ENCODE measurements around the gene SPI1.

Gene SPI1

GRCh38 chr11:47387944-47388696 is 9.8 kb upstream of the SPI1 start:
- Histone ChIP-seq H2AFZ (ENCODE audit: low read depth, low read length, severe bottlenecking) (no peak overlapping the region), H3F3A (ENCODE audit: insufficient read depth) (no peaks in the 10 kb centered on the region), H3K9me2 (replicated peaks; ENCODE audit: insufficient read depth, low read length) (no peaks in the 10 kb centered on the region), H3K27ac (ENCODE audit: low read depth, low read length) (no peak overlapping the region), H3K4me3 (ENCODE audit: insufficient read depth, low read length, poor library complexity, severe bottlenecking) (no peak overlapping the region), H3K4me2 (ENCODE audit: low read depth, low read length, poor library complexity, severe bottlenecking) (no peak overlapping the region), H3K9ac (ENCODE audit: low read length) (no peak overlapping the region), H3K27me3 (ENCODE audit: low read length) (no peaks in the 10 kb centered on the region), H3K36me3 (ENCODE audit: low read length) (no peaks in the 10 kb centered on the region), H3K9me3 (ENCODE audit: insufficient read depth, low read length) (no peaks in the 10 kb centered on the region), H3K79me2 (ENCODE audit: insufficient read depth, low read length) (no peaks in the 10 kb centered on the region), H4K20me1 (ENCODE audit: low read depth, low read length) (no peaks in the 10 kb centered on the region)
- TF ChIP-seq EZH2phosphoT487 (conservative IDR thresholded peaks at IDR 0.05; ENCODE audit: low read length) (no peak), CTCF (IDR thresholded peaks at IDR 0.05; ENCODE audit: insufficient read depth, low read length, poor library complexity, severe bottlenecking) (no peak)

GRCh38 chr11:47384498-47384897 is 6.2 kb upstream of the SPI1 start:
- no peaks in the 10 kb centered on the region for H4K20me1 ChIP-seq (ENCODE audit: low read depth, low read length)
- no peaks in the 10 kb centered on the region for H3K79me2 ChIP-seq (ENCODE audit: insufficient read depth, low read length)
- H3K36me3 ChIP-seq (ENCODE audit: low read length) = no peaks in the 10 kb centered on the region
- H3K9me2 ChIP-seq (replicated peaks; ENCODE audit: insufficient read depth, low read length) = no peaks in the 10 kb centered on the region
- H3K27ac ChIP-seq (ENCODE audit: low read depth, low read length) = no peak overlapping the region
- no peak overlapping the region for H3K4me2 ChIP-seq (ENCODE audit: low read depth, low read length, poor library complexity, severe bottlenecking)
- H3K4me3 ChIP-seq (ENCODE audit: insufficient read depth, low read length, poor library complexity, severe bottlenecking) = no peak overlapping the region
- H3F3A ChIP-seq (ENCODE audit: insufficient read depth) = no peaks in the 10 kb centered on the region
- H2AFZ ChIP-seq (ENCODE audit: low read depth, low read length, severe bottlenecking) = no peak overlapping the region
- no peak overlapping the region for H3K9ac ChIP-seq (ENCODE audit: low read length)
- TF ChIP-seq EZH2phosphoT487 (conservative IDR thresholded peaks at IDR 0.05; ENCODE audit: low read length) = no peak
- no peak for TF ChIP-seq CTCF (IDR thresholded peaks at IDR 0.05; ENCODE audit: insufficient read depth, low read length, poor library complexity, severe bottlenecking)
- H3K9me3 ChIP-seq (ENCODE audit: insufficient read depth, low read length) = no peaks in the 10 kb centered on the region
- no peaks in the 10 kb centered on the region for H3K27me3 ChIP-seq (ENCODE audit: low read length)

- H2AFZ ChIP-seq (ENCODE audit: low read depth, low read length, severe bottlenecking) = no peak overlapping the region
- TF ChIP-seq CTCF (IDR thresholded peaks at IDR 0.05; ENCODE audit: insufficient read depth, low read length, poor library complexity, severe bottlenecking) (no peak), EZH2phosphoT487 (conservative IDR thresholded peaks at IDR 0.05; ENCODE audit: low read length) (no peak)
- H3K9me3 ChIP-seq (ENCODE audit: insufficient read depth, low read length) = no peaks in the 10 kb centered on the region
- no peaks in the 10 kb centered on the region for H3K27me3 ChIP-seq (ENCODE audit: low read length)
- no peak overlapping the region for H3K4me2 ChIP-seq (ENCODE audit: low read depth, low read length, poor library complexity, severe bottlenecking)
- H3K4me3 ChIP-seq (ENCODE audit: insufficient read depth, low read length, poor library complexity, severe bottlenecking) = no peak overlapping the region
- H3K9me2 ChIP-seq (replicated peaks; ENCODE audit: insufficient read depth, low read length) = no peaks in the 10 kb centered on the region
- H3K36me3 ChIP-seq (ENCODE audit: low read length) = no peaks in the 10 kb centered on the region
- no peak overlapping the region for H3K9ac ChIP-seq (ENCODE audit: low read length)
- no peaks in the 10 kb centered on the region for H3F3A ChIP-seq (ENCODE audit: insufficient read depth)
- no peak overlapping the region for H3K27ac ChIP-seq (ENCODE audit: low read depth, low read length)
- peaks cover 3% of the 10 kb centered on the region for H3K79me2 ChIP-seq (ENCODE audit: insufficient read depth, low read length)
- H4K20me1 ChIP-seq (ENCODE audit: low read depth, low read length) = no peaks in the 10 kb centered on the region
Measured at GRCh38 chr11:47383071-47383470, 4.7 kb upstream of the SPI1 start.

All from SU-DHL-6 (cell line).